Left ventricle myocardium inferior (tissue), 1 donor: ENCODE data around the gene ACTL10. TPM values are rescaled to one million over a fixed set of nuclear protein-coding genes. Genes with fewer than 3 reads are reported as not detected.

Source experiments
- DNase-seq: peaks from one replicate; pipeline ENCODE4 v3.0.0-alpha.2; 2020
- H3K27ac ChIP-seq: fragments of 200-600 bp; replicated peaks from 2 replicates; pipeline ENCODE4 v1.8.0; 2021
- H3K27me3 ChIP-seq: fragments of 200-600 bp; 2 replicates; pipeline ENCODE4 v1.8.0; 2021; ENCODE audit warnings: low read depth
- H3K36me3 ChIP-seq: fragments of 200-600 bp; 2 replicates; pipeline ENCODE4 v1.8.0; 2021
- H3K4me1 ChIP-seq: fragments of 200-600 bp; 2 replicates; pipeline ENCODE4 v1.8.0; 2021
- H3K4me3 ChIP-seq: fragments of 200-600 bp; 2 replicates; pipeline ENCODE4 v1.8.0; 2021; ENCODE audit warnings: mild to moderate bottlenecking, moderate library complexity
- H3K9me3 ChIP-seq: fragments of 200-600 bp; replicated peaks from 2 replicates; pipeline ENCODE4 v1.8.0; 2021
- CTCF ChIP-seq: fragments of 200-600 bp; IDR thresholded peaks from 2 replicates; pipeline ENCODE4 v1.8.0; 2021; ENCODE audit warnings: antibody characterized with exemption, mild to moderate bottlenecking, borderline replicate concordance
- intact Hi-C: fragments of 100-400 bp; cut with micrococcal nuclease; formaldehyde crosslinking; loops from one replicate; pipeline ENCODE4 v1.11.0; 2022
- total RNA-seq: library from RNA; stranded (reverse); fragmentation: NEBNext Ultra II Directional; extraction: Animal tissue kit (Norgen Biotek cat#: 25700); gene quantifications from one replicate; pipeline ENCODE4 v1.2.1, GENCODE V29; 2021
- donor health status: DM: no; HTN: yes; CAD: no; lungs with severe emphysema.

ACTL10 gene
- total RNA-seq, 1 donor from 2014 or later = 0.22 TPM

- no peaks in the 10 kb centered on the region for H3K27me3 ChIP-seq
- H3K27ac ChIP-seq = no peak overlapping the region
- intact Hi-C loops = no loop called here
- peaks cover 30% of the 10 kb centered on the region for H3K4me1 ChIP-seq
- no peak for DNase-seq
- no peaks in the 10 kb centered on the region for H3K9me3 ChIP-seq
- H3K4me3 ChIP-seq = peak overlapping the region; percentile 60
- no peaks in the 10 kb centered on the region for H3K36me3 ChIP-seq
- no peak for TF ChIP-seq CTCF
Observed at GRCh38 chr20:33684533-33685327, 18.0 kb downstream of the ACTL10 start.

- Histone ChIP-seq H3K36me3 (no peaks in the 10 kb centered on the region), H3K4me1 (peaks cover 30% of the 10 kb centered on the region), H3K27ac (no peak overlapping the region), H3K4me3 (peak overlapping the region; percentile 60), H3K27me3 (no peaks in the 10 kb centered on the region), H3K9me3 (no peaks in the 10 kb centered on the region)
- DNase-seq = no peak
- no peak for TF ChIP-seq CTCF
- intact Hi-C loops = no loop called here
Observed at GRCh38 chr20:33685328-33686099, 18.8 kb downstream of the ACTL10 start.

GRCh38 chr20:33686100-33686983 lies 19.6 kb downstream of the ACTL10 start, which contains the start of gene E2F1:
TSS of gene E2F1 (minus strand) at chr20:33686385. CDS start at chr20:33686264, 121 bp downstream.
- intact Hi-C loops = no loop called here

GRCh38 chr20:33686984-33687366 lies 20.2 kb downstream of the ACTL10 start:
- no peak for TF ChIP-seq CTCF
- DNase-seq = no peak
- Histone ChIP-seq H3K27me3 (no peaks in the 10 kb centered on the region), H3K4me3 (peak overlapping the region; percentile 60), H3K27ac (peak overlapping the region; percentile 73), H3K9me3 (no peaks in the 10 kb centered on the region), H3K36me3 (no peaks in the 10 kb centered on the region), H3K4me1 (peaks cover 30% of the 10 kb centered on the region)
- intact Hi-C loops = no loop called here

More at GRCh38 chr20:33686100-33686983, 19.6 kb downstream of the ACTL10 start, which contains the start of gene E2F1:
- Histone ChIP-seq H3K27me3 (no peaks in the 10 kb centered on the region), H3K36me3 (no peaks in the 10 kb centered on the region), H3K9me3 (no peaks in the 10 kb centered on the region), H3K27ac (peak within 1 kb of the TSS; percentile 73), H3K4me3 (peak within 1 kb of the TSS; percentile 60), H3K4me1 (peaks cover 30% of the 10 kb centered on the region)
- peak; percentile 97 for DNase-seq
- peak; percentile 61 for TF ChIP-seq CTCF

- Histone ChIP-seq H3K9me3 (no peaks in the 10 kb centered on the region), H3K27me3 (no peaks in the 10 kb centered on the region), H3K4me1 (peaks cover 30% of the 10 kb centered on the region), H3K4me3 (no peak overlapping the region), H3K36me3 (no peaks in the 10 kb centered on the region), H3K27ac (no peak overlapping the region)
- no peak for TF ChIP-seq CTCF
- intact Hi-C loops = no loop called here
- no peak for DNase-seq
Observed at GRCh38 chr20:33687370-33687915, 20.7 kb downstream of the ACTL10 start.
